A549 treated with dexamethasone at 1 μM for 4 hours (cell line): Measurements from ENCODE around the gene ST8SIA5. TPM values are rescaled to one million over a fixed set of nuclear protein-coding genes. Genes with fewer than 3 reads are reported as not detected.

Experiments used
- total RNA-seq: library from RNA; stranded (reverse); fragments of 200-300 nt; extraction: Qiagen RNA extraction; gene quantifications from 5 replicates; pipeline ENCODE4 v1.2.3, GENCODE V29; 2022

Gene ST8SIA5
- 0.02 TPM in 2 of 5 replicates, not detected in the others for total RNA-seq

GRCh38 chr18:46756559-46757201 is at the start of gene ST8SIA5:
ST8SIA5 (minus strand) TSS chr18:46757053; CDS start chr18:46756508, 545 bp downstream.

GRCh38 chr18:46657115-46657955 is 99.5 kb downstream of the ST8SIA5 start, which contains the start of gene LOXHD1:
LOXHD1 (minus strand) TSS chr18:46657220; CDS start chr18:46657033, 187 bp downstream.

Other genes starting within 250 kb of the ST8SIA5 start
- not detected in 5 replicates for gene LOXHD1, start 99.8 kb downstream of the ST8SIA5 start, total RNA-seq
- gene PIAS2, start 160.5 kb upstream of the ST8SIA5 start, total RNA-seq: 6.3 to 11.4 TPM (median 9.9 TPM) in 5 replicates
- 1.7 to 2.9 TPM (median 2.1 TPM) in 5 replicates for gene KATNAL2, start 160.5 kb upstream of the ST8SIA5 start, total RNA-seq